ENCODE data around the gene COPB1.

COPB1 gene

DNA sequence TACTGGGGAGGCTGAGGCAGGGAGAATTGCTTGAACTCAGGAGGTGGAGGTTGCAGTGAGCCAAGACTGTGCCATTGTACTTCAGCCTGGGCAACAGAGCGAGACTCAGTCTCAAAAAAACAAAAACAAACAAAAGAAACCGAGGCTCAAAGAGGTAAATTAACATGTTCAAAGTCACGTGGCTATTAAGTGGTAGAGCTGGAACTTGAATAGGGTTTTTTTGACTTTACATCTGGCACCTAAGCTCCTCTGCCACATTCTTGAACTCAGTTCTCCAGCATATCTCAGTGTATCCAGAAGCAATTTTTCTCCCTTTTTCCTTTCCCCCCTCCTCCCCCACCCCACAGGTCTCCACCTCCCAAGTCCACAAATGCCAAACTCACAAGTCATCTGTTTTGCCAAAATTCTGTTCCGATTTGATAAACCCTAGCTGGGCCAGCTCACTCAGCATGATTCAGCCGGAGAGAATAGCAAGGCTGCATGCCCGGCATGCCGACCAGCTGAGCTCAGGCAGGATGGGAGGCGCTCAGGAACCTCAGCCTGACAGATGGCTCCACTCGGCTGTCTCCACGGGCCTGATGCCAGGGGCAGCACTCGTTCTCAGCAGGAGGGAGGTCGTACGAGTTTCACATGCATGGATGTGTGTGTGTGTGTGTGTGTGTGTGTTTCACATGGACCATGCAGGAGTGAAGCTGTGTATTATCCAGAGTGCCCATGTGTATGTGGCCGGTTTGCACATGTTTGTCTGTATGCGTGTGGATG, 77.4 kb downstream of the COPB1 start:
- no peak for DNase-seq (ENCODE audit: low read depth)
- no peak overlapping the region for H3K4me3 ChIP-seq (ENCODE audit: low read depth, low read length)

DNA sequence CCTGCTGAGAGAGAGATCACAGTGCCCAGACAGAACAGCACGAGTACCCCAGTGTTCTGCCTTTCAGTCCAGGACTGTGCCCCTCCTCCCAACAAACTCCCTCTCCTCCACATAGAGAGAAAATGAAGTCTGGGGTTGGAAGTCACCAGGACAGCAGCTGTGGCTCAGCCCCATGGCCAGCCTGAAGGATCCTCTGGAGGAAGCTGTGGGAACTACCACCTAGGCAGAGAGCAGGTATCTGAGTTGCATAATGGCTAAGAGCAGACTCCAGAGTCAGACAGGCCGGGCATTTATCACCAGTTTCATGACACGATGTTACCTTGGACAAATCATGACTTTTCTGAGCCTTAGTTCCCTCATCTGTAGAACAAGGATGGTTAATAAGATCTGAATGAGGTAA, 79.4 kb downstream of the COPB1 start:
- TF ChIP-seq, protein P1, sequence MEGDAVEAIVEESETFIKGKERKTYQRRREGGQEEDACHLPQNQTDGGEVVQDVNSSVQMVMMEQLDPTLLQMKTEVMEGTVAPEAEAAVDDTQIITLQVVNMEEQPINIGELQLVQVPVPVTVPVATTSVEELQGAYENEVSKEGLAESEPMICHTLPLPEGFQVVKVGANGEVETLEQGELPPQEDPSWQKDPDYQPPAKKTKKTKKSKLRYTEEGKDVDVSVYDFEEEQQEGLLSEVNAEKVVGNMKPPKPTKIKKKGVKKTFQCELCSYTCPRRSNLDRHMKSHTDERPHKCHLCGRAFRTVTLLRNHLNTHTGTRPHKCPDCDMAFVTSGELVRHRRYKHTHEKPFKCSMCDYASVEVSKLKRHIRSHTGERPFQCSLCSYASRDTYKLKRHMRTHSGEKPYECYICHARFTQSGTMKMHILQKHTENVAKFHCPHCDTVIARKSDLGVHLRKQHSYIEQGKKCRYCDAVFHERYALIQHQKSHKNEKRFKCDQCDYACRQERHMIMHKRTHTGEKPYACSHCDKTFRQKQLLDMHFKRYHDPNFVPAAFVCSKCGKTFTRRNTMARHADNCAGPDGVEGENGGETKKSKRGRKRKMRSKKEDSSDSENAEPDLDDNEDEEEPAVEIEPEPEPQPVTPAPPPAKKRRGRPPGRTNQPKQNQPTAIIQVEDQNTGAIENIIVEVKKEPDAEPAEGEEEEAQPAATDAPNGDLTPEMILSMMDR (IDR thresholded peaks at IDR 0.05; ENCODE audit: low read depth, low read length, missing control alignments): no peak
- no peak for DNase-seq (ENCODE audit: low read depth)
- H3K4me3 ChIP-seq (ENCODE audit: low read depth, low read length): no peak overlapping the region

More for the DNA sequence above, 77.4 kb downstream of the COPB1 start:
- TF ChIP-seq, protein P1 (IDR thresholded peaks at IDR 0.05; ENCODE audit: low read depth, low read length, missing control alignments): no peak

DNA sequence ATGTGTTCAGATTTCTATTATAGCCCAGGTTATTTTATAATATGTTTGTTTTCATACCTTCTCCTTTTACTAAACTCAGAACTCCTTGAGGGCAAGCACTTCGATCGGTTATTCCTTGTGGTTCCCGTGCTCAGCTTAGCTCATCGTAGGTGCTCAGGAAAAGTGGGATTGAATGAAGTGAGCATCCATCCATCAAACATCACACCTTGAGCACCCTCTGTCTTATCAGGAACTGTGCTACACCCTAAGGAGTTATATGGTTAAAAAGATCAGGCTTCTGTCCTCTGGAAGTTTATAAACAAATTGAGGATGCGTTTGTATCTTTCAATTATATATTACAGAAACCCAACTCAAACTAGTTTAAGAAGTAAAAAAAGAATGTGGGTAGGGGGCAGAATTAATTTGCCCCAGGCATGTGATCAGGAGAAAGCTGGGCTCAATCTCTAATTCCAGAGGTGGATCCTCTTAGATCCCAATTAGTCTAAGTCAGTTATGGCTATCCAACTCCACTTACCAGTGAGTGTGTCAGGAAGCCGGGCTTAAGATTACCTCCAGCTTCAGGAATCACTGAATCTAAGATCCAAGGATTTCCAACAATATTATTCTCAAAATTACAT, 80.7 kb downstream of the COPB1 start:
- TF ChIP-seq, protein P1 (IDR thresholded peaks at IDR 0.05; ENCODE audit: low read depth, low read length, missing control alignments): peak; percentile 50
- H3K4me3 ChIP-seq (ENCODE audit: low read depth, low read length): no peak overlapping the region
- DNase-seq (ENCODE audit: low read depth): no peak

DNA sequence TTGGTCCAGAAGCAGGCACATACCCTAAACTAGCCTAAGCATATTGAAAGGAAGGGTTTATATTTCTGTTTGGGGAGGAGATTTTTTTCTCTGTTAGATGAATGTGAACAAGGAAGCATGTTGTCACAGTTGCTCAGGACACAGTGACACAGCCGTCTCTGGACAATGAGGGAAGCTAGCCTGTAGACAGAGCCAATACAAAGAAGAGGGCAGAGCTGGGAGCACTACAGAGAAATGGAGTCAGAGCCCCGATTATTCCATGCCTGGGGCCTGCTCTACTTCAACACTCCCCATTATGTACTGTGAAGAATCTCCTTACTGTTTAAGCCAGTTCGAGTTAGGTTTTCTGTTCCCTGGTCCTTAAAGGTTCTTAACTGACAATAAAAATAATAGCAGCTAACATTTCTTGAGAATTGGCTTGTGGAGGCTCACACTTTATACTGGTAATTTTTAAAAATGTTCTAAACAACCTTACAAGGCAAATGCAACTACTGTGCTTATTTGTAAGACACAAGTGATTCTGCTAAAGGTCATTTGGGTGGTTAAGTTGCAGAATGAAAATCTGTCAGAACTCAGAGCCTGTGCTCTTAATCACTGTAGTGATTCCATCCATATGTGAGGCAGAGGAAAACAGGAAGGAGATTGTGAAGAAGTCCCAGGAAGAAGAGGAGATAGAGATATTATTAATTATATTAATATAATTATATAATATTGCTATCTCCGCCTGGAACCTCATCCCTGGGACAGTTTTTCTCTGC, 81.8 kb downstream of the COPB1 start:
- no peak overlapping the region for H3K4me3 ChIP-seq (ENCODE audit: low read depth, low read length)
- no peak for DNase-seq (ENCODE audit: low read depth)
- TF ChIP-seq, protein P1 (IDR thresholded peaks at IDR 0.05; ENCODE audit: low read depth, low read length, missing control alignments): no peak

DNA sequence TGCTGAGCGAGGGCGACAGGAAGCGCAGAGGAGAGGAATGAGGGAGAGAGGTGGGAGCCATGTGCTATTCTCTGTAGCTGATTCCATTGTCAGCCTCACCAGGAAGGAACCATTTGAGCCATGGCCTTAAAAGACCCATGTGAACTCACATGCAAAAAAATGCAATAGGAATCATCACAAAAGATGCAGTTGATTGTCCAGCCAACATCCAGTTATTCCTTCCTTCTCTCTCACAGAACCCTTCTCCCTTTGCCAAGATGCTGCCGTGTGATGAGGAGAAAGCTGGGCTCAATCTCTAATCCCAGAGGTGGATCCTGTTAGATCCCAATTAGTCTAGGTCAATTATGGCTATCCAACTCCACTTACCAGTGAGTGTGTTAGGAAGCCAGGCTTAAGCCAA, 82.4 kb downstream of the COPB1 start:
- TF ChIP-seq, protein P1 (IDR thresholded peaks at IDR 0.05; ENCODE audit: low read depth, low read length, missing control alignments): no peak
- DNase-seq (ENCODE audit: low read depth): no peak
- H3K4me3 ChIP-seq (ENCODE audit: low read depth, low read length): no peak overlapping the region

DNA sequence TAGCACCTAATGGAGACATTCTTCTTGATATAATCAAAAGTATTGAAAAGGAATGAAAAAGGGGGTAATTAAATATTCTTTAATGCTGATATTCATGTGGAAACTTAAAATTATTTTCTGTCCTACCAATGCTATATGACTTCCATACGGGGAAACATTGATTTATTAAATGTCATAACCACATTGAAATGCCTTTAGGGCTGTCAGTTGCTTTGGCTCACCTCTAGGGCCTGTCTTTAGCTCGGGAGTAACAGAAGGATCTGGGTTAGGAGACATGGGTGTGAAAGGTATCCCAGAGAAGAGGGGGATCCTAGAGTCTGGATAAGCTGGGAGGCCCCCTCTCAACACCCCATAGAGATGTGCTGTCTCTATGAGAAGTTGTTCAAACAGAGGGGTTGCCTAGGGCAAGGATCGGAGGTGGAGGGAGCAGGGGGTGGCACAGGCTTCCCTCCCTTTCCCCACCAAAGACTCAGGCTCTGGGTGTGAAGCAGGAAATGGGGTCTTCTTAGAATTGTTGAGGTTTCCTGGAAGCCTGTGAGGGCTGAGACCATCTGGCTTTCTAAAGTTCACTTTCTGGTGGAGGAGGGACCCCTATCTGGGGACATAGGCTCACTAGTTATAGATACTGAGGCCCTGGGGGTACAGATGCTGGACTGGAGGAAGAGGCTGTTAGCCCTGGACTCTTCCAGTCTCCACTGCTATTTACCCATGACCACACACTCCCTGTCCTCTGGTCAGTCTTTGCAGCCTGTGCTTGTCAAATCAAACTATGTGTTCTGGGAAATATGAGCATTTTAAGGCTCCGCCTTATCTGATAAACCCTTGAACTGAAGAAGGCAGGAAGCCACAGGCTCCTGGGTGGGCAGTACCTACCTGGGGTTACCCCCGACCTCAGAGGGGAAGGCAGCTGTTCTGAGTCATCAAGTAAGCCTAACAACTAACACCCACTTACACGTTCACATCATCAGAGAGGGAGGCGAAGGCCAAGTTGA, 84.8 kb downstream of the COPB1 start:
- peak; percentile 24 for DNase-seq (ENCODE audit: low read depth)
- TF ChIP-seq, protein P1 (IDR thresholded peaks at IDR 0.05; ENCODE audit: low read depth, low read length, missing control alignments): peak; percentile 11
- no peak overlapping the region for H3K4me3 ChIP-seq (ENCODE audit: low read depth, low read length)
